Frontal cortex (tissue), 4 donors: ENCODE results near the gene DNAAF2. TPM values are rescaled to one million over a fixed set of nuclear protein-coding genes. Genes with fewer than 3 reads are reported as not detected.
"Not testable (repeated sequence)": the region's sequence is repeated elsewhere in the genome, so short reads cannot be mapped to it uniquely, and the experiment has no call there.

Experiments used
- DNase-seq, 2 donors: peaks; one replicate each; pipeline ENCODE4 v3.0.0; 2012; ENCODE audit warnings: low spot score in 2 of 2
- FAIRE-seq: peaks from 2 replicates; lab custom pipeline; 2012; peaks lifted over from hg19 to GRCh38; lab: Jason Lieb, UNC
- small RNA-seq: library from RNA; depleted of rRNA; stranded (forward); fragments of <200 nt; gene quantifications from one replicate; pipeline ENCODE3, GENCODE V24; 2014
- total RNA-seq: library from RNA; depleted of rRNA; stranded (reverse); fragments of >200 nt; gene quantifications from one replicate; pipeline ENCODE4 v1.2.3, GENCODE V29; 2014
- donor health status: control.
- donor health status: control.
- donor health status: control.

The DNAAF2 gene
- total RNA-seq, 1 donor from 2014 or later, result 22.0 TPM

DNA sequence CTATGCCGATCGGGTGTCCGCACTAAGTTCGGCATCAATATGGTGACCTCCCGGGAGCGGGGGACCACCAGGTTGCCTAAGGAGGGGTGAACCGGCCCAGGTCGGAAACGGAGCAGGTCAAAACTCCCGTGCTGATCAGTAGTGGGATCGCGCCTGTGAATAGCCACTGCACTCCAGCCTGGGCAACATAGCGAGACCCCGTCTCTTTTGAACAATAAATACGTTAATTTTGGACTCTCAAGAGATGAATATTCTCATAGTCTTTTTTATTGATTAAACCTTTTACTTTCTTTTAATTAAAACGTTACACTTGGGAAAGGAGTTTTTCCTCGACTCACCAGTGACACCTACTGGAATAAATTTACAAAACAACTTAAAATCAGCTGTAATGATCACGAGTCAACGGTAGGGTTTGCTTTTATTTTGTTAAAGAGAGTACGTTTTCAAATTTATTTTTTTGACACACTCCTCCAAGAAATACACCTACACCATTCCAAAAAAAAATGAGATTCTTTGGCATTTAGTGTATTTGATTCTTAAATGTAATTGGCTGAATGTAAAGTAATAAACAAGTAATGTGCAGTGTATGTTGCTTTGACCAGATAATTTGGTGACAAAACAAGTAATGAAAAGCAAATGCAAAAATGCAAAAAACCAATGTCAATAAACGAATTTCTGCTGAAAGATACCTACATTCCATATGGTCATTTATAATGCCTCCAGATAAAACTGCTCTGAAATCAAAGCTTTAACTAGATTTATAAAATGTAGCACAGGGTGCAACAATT is 48.2 kb downstream of the DNAAF2 start:
- DNase-seq (peak; percentile 32 to 45), FAIRE-seq (peak; percentile 54)

DNA sequence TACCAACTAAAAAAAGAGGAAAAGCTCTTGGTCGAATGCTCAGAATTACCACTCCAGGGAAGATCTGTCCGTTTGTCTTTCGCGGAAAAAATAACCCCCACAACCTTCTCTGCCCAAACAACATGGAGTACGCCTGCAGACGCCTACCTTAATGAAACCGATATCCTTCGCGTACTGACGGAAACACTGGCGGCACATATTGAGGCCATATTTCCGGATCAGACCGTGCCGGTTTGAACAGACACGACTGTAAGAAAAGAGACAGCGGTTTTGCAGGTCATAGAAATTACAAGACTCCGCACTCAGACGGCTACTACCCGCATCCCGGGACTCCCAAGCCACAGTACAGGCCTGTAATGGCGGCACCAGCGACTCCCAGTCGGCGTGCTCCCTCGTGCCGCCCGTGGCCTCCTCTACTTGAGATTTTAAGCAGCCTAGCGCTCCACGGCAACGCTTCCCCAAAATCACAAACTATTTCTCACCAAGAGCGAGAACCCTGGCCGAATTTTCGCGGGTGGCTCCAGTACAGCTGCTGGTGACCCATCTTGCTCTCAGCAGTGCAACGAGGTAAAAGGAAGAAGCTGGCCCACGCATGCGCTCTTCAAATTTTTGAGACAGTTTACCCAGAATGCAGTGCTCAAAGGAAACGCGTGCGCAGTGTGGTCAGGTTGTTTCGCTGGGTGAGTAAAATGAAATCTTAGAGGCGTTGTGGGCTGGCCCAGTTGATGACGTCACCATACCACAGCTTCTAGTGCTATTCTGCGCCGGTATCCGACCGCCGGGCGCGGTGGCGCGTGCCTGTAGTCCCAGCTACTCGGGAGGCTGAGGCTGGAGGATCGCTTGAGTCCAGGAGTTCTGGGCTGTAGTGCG is 49.0 kb downstream of the DNAAF2 start, which contains the start of gene RPS29:
Gene RPS29, minus strand, starts transcription at position 578 of the 870 bp plus-strand sequence. Its CDS starts 34 bp downstream, at position 544.
- no peak for FAIRE-seq

DNA sequence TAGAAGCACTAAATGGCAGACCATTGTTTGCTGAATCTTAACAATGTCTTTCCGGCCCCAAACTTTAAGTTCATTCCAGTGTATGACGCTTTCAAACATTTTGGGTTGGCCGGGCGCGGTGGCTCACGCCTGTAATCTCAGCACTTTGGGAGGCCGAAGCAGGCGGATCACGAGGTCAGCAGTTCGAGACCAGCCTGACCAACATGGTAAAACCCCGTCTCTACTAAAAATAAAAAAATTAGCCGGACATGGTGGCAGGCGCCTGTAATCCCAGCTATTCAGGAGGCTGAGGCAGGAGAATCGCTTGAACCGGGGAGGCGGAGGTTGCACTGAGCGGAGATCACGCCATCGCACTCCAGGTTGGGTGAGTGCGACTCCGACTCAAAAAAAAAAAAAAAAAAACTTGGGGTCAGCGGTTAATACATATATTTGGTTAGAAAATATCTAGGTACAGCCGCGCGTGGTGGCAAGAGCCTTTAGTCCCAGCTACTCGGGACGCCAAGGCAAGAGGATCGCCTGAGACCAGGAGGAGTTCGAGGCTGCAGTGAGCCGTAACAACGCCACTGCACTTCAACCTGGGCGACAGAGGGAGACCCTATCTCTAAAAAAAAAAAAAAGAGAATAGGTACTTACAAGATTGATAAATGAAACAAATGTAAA is 49.9 kb downstream of the DNAAF2 start:
- not testable (repeated sequence) for DNase-seq, FAIRE-seq

More for the DNA sequence above, 49.0 kb downstream of the DNAAF2 start, which contains the start of gene RPS29:
- peak; percentile 73 to 91 for DNase-seq

DNA sequence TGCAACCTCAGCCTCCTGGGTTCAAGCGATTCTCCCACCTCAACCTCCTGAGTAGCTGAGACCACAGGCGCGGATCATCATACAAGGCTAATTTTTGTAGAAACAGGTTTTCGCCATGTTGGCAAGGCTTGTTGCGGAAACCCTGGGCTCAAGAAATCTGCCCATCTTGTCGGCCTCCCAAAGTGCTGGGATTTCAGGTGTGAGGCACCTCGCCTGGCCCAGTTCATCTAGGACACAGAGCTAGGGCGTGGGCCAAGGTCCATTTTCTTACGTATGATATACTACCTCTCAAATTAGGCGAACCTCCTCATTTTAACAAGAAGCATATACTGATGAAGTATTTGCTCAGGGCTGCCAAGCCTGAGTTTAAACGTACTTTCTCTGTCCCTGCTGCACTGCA is 51.0 kb downstream of the DNAAF2 start:
- no peak for DNase-seq
- no peak for FAIRE-seq

DNA sequence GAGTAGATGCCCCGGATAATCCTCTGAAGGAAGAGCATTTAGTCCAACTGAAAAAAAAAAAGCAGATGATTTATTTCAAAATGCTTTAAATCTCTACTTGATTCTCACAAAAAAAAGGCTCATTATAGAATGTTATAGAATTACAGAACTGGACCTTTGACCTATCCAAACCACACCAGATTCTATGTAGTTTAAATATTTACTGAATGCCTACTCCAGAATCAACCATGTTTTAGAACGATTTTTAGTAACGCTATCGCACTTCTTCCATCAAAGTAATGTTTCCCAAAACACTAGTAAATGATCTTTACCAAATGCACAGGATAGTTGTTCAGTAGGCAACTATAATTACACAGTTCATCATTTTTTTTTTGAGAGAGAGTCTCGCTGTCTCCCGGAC is 51.4 kb downstream of the DNAAF2 start:
- FAIRE-seq, result no peak
- DNase-seq, result no peak

DNA sequence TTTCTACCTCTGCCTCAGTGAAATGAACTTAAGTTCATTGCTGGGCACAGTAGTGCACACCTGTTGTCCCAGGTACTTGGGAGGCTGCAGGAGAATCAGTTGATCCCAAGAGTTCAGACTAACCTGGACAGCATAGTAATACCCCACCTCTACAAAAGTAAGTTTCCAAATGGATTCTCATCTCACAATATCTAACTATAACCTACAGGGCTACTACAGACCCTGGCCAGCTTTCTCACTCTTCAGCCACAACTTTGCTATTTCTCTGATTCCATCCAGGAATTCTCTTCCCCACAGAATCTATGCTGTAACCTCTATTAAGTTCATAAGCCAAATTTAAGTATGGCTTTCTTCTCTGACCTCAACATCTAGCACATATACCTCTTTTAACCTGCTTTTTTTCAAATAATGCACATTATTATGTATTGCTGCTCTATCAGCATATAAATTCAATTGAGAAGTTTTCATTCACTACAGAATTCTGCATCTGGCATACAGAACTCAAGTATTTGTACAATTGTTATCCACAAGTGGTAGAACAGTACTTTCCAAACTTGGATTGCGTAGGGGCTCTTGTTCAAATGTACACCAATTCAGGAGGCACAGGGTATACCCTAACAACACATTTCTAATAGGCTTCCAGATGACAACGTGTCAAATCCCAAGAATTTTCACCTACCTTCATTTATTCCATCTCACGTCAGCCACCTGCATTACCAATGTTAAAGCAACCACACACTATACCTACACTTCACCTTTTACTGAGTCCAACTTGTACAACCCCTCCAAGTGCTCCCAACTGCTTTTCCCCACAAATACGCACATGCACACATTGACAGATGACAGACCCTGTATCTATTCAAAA is 52.7 kb downstream of the DNAAF2 start:
- FAIRE-seq (no peak), DNase-seq (no peak)

DNA sequence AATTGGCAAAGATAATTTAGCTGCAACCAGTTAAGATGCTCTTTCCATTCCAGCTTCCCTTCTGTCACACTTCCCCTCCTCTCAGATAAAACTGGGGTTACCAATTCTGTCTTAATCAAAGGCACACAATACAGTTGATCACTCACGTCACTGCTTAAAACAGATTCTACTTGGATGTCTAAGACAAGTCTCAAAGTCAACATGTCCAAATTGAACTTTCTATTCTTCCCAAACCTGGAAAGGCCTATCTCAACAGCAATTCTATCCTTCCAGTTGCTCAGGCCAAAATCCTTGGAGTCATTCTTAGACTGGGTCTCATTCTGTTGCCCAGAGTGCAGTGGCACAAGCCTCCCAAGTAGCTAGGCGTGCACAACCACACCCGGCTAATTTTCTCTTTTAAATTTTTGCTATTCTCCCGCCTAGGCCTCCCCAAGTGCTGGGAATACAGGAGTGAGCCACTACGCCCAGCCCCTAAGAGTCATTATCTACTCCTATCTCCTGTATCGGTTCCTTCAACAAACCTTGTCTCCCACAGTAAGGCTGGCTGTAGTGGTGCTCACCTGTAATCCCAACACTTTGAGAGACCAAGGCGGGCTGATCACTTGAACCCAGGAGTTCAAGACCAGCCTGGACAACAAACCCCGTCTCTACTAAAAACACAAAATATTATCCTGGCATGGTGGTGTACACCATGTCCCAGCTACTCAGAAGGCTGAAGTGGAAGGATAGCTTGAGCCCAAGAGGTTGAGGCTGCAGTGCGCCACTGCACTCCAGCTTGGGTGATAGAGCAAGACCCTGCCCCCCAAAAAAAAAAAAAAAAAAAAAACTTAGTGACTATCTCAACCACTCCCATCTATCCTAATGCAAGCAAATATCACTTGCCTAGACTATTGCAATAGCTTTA is 53.6 kb downstream of the DNAAF2 start:
- FAIRE-seq, result no peak
- DNase-seq, result no peak

DNA sequence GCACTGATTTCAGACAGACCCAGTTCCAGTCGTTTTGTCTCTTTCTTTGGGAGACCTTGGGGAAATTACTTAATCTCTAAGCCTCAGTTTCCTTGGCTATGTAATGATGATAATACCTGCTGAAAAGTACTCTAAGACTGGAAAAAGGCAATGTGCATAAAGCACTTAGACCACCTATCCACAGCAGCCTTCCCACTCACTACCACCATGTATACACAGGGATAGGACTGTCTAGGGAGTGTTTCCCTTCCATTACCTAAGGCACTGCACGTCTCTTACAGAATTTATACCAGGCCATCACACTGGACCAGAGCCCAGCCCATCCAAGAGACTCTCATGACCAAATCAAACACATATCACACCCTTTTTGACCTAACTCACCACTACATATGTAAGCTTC is 55.2 kb downstream of the DNAAF2 start:
- FAIRE-seq, result no peak
- DNase-seq, result no peak

DNA sequence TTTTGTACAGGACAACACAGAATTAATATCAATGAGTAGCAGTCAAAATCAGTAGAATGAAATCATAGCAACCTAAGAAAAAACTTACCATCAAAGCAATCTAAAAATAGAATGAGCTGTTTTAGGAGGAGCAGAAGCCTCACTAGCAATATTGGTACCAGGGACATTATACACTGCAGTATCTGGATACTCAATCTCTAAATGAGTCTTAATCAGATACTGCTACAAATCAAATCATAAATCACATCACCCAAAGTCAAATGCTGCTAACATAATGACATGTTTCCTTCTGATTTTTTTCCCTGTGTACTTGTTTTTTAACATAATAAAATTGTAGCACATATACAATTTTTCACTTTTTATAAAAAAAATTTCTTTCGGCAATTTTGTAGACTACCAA is 56.9 kb downstream of the DNAAF2 start:
- FAIRE-seq, result no peak
- DNase-seq, result no peak

Small RNA genes lying within 50 kb of the gene (small RNA-seq; reads per million reads assigned to genes)
- gene AL139099.3, result not detected
- gene AL139099.4, result not detected
- not detected for gene RF00019
- not detected for gene RNU6ATAC30P

Other genes starting within 250 kb of the DNAAF2 start
- 2,056 TPM for gene RPS29, start 48.9 kb downstream of the DNAAF2 start, total RNA-seq
- 5.3 TPM for gene LRR1, start 36.3 kb downstream of the DNAAF2 start, total RNA-seq
- gene RPL36AL, start 14.6 kb downstream of the DNAAF2 start, total RNA-seq, result 87.6 TPM
- 51.4 TPM for gene MGAT2, start 14.4 kb downstream of the DNAAF2 start, total RNA-seq
- 5.3 TPM for gene POLE2, start 53.0 kb upstream of the DNAAF2 start, total RNA-seq
- gene KLHDC1, start 57.9 kb upstream of the DNAAF2 start, total RNA-seq, result 27.3 TPM
- 137 TPM for gene KLHDC2, start 132.9 kb upstream of the DNAAF2 start, total RNA-seq
- gene NEMF, start 217.5 kb upstream of the DNAAF2 start, total RNA-seq, result 132 TPM